DOHH2 (cell line): ENCODE data around the gene CCDC106.

Source experiments
- CTCF ChIP-seq: fragments of 200-600 bp; sonication (generic); IDR thresholded peaks from one replicate; pipeline ENCODE4 v1.5.1; 2014; ENCODE audit warnings: antibody characterized with exemption, mild to moderate bottlenecking, low read depth, low read length; ENCODE audit not compliant: poor library complexity, severe bottlenecking
- EZH2phosphoT487 ChIP-seq: fragments of 200-600 bp; sonication (generic); IDR thresholded peaks from 2 replicates; pipeline ENCODE4 v1.6.1; 2017; ENCODE audit warnings: borderline replicate concordance, mild to moderate bottlenecking, antibody characterized with exemption, low read length, moderate library complexity, mixed read lengths

GRCh38 chr19:55603581-55604292 is 44.3 kb upstream of the CCDC106 start:
- no peak for TF ChIP-seq CTCF
- TF ChIP-seq EZH2phosphoT487 = no peak
